Measurements from ENCODE around the gene BPTF. TPM values are rescaled to one million over a fixed set of nuclear protein-coding genes. Genes with fewer than 3 reads are reported as not detected.
"Not testable (repeated sequence)": the region's sequence is repeated elsewhere in the genome, so short reads cannot be mapped to it uniquely, and the experiment has no call there.

The BPTF gene
- total RNA-seq, 1 experiment from 2014 or later: 30.2 TPM

- no peak for DNase-seq (ENCODE audit: low read depth)
Measured at GRCh38 chr17:67881083-67881482, 55.8 kb downstream of the BPTF start.

- DNase-seq (ENCODE audit: low read depth): no peak
Measured at GRCh38 chr17:67884741-67885140, 59.4 kb downstream of the BPTF start.

- DNase-seq (ENCODE audit: low read depth): peak; percentile 8
Measured at GRCh38 chr17:67891481-67892119, 66.3 kb downstream of the BPTF start.

GRCh38 chr17:67902511-67903231 is 77.4 kb downstream of the BPTF start:
- no peak for DNase-seq (ENCODE audit: low read depth)

- DNase-seq (ENCODE audit: low read depth): not testable (repeated sequence)
Measured at GRCh38 chr17:67905298-67905697, 80.0 kb downstream of the BPTF start.

GRCh38 chr17:67910117-67910803 is 85.0 kb downstream of the BPTF start:
- not testable (repeated sequence) for DNase-seq (ENCODE audit: low read depth)

- no peak for DNase-seq (ENCODE audit: low read depth)
Measured at GRCh38 chr17:67911059-67911782, 85.9 kb downstream of the BPTF start.

- no peak for DNase-seq (ENCODE audit: low read depth)
Measured at GRCh38 chr17:67912088-67912487, 86.8 kb downstream of the BPTF start.

- DNase-seq (ENCODE audit: low read depth): no peak
Measured at GRCh38 chr17:67912656-67913055, 87.4 kb downstream of the BPTF start.

GRCh38 chr17:67920212-67920611 is 94.9 kb downstream of the BPTF start:
- no peak for DNase-seq (ENCODE audit: low read depth)

- DNase-seq (ENCODE audit: low read depth): no peak
Measured at GRCh38 chr17:67922503-67922902, 97.2 kb downstream of the BPTF start.

GRCh38 chr17:67928842-67929241 is 103.5 kb downstream of the BPTF start:
- DNase-seq (ENCODE audit: low read depth): not testable (repeated sequence)

- DNase-seq (ENCODE audit: low read depth): no peak
Measured at GRCh38 chr17:67931227-67931626, 105.9 kb downstream of the BPTF start.

GRCh38 chr17:67942810-67943209 is 117.5 kb downstream of the BPTF start:
- DNase-seq (ENCODE audit: low read depth): no peak

GRCh38 chr17:67944035-67944434 is 118.7 kb downstream of the BPTF start:
- DNase-seq (ENCODE audit: low read depth): no peak

- DNase-seq (ENCODE audit: low read depth): no peak
Measured at GRCh38 chr17:67946513-67946912, 121.2 kb downstream of the BPTF start.

- no peak for DNase-seq (ENCODE audit: low read depth)
Measured at GRCh38 chr17:67947325-67947813, 122.1 kb downstream of the BPTF start.

GRCh38 chr17:67950945-67951344 is 125.6 kb downstream of the BPTF start:
- DNase-seq (ENCODE audit: low read depth): no peak

GRCh38 chr17:67959510-67959909 is 134.2 kb downstream of the BPTF start:
- DNase-seq (ENCODE audit: low read depth): no peak

- not testable (repeated sequence) for DNase-seq (ENCODE audit: low read depth)
Measured at GRCh38 chr17:67960276-67960675, 135.0 kb downstream of the BPTF start.

- DNase-seq (ENCODE audit: low read depth): not testable (repeated sequence)
Measured at GRCh38 chr17:67962156-67962555, 136.9 kb downstream of the BPTF start.

Data from HT1080 (cell line).